Adrenal gland (tissue), 12 donors: ENCODE measurements around the gene DOCK10. TPM values are rescaled to one million over a fixed set of nuclear protein-coding genes. Genes with fewer than 3 reads are reported as not detected.

Experiments used
- DNase-seq, 7 donors: peaks; one replicate each; pipeline ENCODE4 v3.0.0-alpha.2; 2019 to 2020
- H3K27ac ChIP-seq, 5 donors: fragments of 200-600 bp; sonication (generic) in 4 of 5; 1 replicate in 3 of 5; 2 replicates in 2 of 5; pipeline versions ENCODE4 v1.5.1 to v1.8.0; 2016 to 2020; ENCODE audit warnings: mild to moderate bottlenecking in 1 of 5
- H3K27me3 ChIP-seq: fragments of 200-600 bp; 2 replicates; pipeline ENCODE4 v1.8.0; 2021
- H3K36me3 ChIP-seq, 2 donors: fragments of 200-600 bp; replicated peaks in 1 of 2; 1 replicate in 1 of 2; 2 replicates in 1 of 2; pipeline versions ENCODE4 v1.5.1 to v1.8.0; 2018 to 2022
- H3K4me1 ChIP-seq, 2 donors: fragments of 200-600 bp; replicated peaks in 1 of 2; 1 replicate in 1 of 2; 2 replicates in 1 of 2; pipeline versions ENCODE4 v1.5.1 to v1.8.0; 2018 to 2021
- H3K4me3 ChIP-seq, 4 donors: fragments of 200-600 bp; sonication (generic) in 3 of 4; one replicate each; pipeline ENCODE4 v1.5.1; 2016 to 2018
- H3K9me3 ChIP-seq, 3 donors: fragments of 200-600 bp; sonication (generic) in 1 of 3; replicated peaks in 1 of 3; 1 replicate in 2 of 3; 2 replicates in 1 of 3; pipeline versions ENCODE4 v1.5.1 to v1.8.0; 2016 to 2021
- CTCF ChIP-seq, 6 experiments: fragments of 450-650 bp in 4 of 6; fragments of 200-600 bp in 2 of 6; sonication (generic) in 1 of 6; IDR thresholded peaks; 1 replicate in 5 of 6; 2 replicates in 1 of 6; pipeline versions ENCODE4 v1.5.1 to v1.8.0; 2016 to 2021; ENCODE audit warnings: antibody characterized with exemption in 6 of 6, mild to moderate bottlenecking in 2 of 6, moderate library complexity in 1 of 6
- POLR2A ChIP-seq, 2 donors: fragments of 450-650 bp; IDR thresholded peaks; one replicate each; pipeline ENCODE4 v1.6.1; 2017; ENCODE audit warnings: antibody characterized with exemption in 2 of 2, mild to moderate bottlenecking in 2 of 2, moderate library complexity in 1 of 2
- WGBS, 4 donors: extraction: QIAGEN DNeasy Blood & Tissue Kit in 2 of 4; methylation state at CpG; one replicate each; pipeline versions ENCODE4 v1.1.5 to v1.1.7; 2013 to 2017; 5-methylcytosine and 5-hydroxymethylcytosine counted together
- intact Hi-C, 2 donors: fragments of 100-400 bp; cut with DNase I; formaldehyde crosslinking; loops; one replicate each; pipeline versions ENCODE4 v1.14.1 to v1.15.0; 2022 to 2023
- polyA plus RNA-seq, 3 donors: library from polyadenylated mRNA; stranded (reverse); fragments of 200-250 nt in 2 of 3; fragments of 350-450 nt in 1 of 3; fragmentation: Illumina TruSeq in 1 of 3; extraction: RNeasy Lipid Tissue Mini Kit (QIAGEN cat#74804) in 1 of 3; gene quantifications; one replicate each; pipeline ENCODE4 v1.2.3, GENCODE V29; 2013 to 2014
- total RNA-seq, 9 donors: library from RNA; depleted of rRNA in 4 of 9; stranded (reverse); fragments of >200 nt in 4 of 9; fragments of 120-200 nt in 1 of 9; fragmentation: NEBNext Ultra II Directional in 1 of 9; extraction: Animal tissue kit (Norgen Biotek cat#: 25700) in 1 of 9; gene quantifications; one replicate each; pipeline versions ENCODE4 v1.1.0 to v1.2.4, GENCODE V29; 2013 to 2023
- donor health status: healthy with polysubstance abuse.
- donor health status: Bipolar disorder and iron deficiency.
- donor health status: DM: yes; HTN: yes; CAD: no.
- donor health status: DM: no; HTN: no; CAD: no.
- donor health status: DM: no; HTN: no; CAD: no.
- donor health status: DM: yes; HTN: yes; CAD: no.

The DOCK10 gene
- total and polyA plus RNA-seq, 12 donors: 6.2 to 40.8 (median 20.0) TPM

- WGBS, 4 donors: 83 to 86% (median 85%) methylated on average over 6 of the region's 6 CpGs
- H3K9me3 ChIP-seq: no peaks in the 10 kb centered on the region
- peak in 1 of 6 experiments; percentile 4 for TF ChIP-seq CTCF (IDR thresholded peaks at IDR 0.05)
- no peak for TF ChIP-seq POLR2A (IDR thresholded peaks at IDR 0.05)
- H3K27ac ChIP-seq: no peak overlapping the region
- no peak overlapping the region for H3K4me3 ChIP-seq
- H3K4me1 ChIP-seq: no peaks in the 10 kb centered on the region
- intact Hi-C loops: no loop called here
- no peaks in the 10 kb centered on the region for H3K27me3 ChIP-seq
- DNase-seq: no peak
- H3K36me3 ChIP-seq: peaks cover 0 to 6% of the 10 kb centered on the region in 2 donors
These were observed 193.0 kb downstream of the DOCK10 start for GRCh38 chr2:224849264-224849663.

GRCh38 chr2:224847961-224848850, 194.1 kb downstream of the DOCK10 start:
- no peaks in the 10 kb centered on the region for H3K9me3 ChIP-seq
- no peak overlapping the region for H3K4me3 ChIP-seq
- H3K27ac ChIP-seq: no peak overlapping the region
- H3K4me1 ChIP-seq: no peaks in the 10 kb centered on the region
- peak; percentile 29 to 77 (median 56) for DNase-seq
- no peaks in the 10 kb centered on the region for H3K27me3 ChIP-seq
- H3K36me3 ChIP-seq: peaks cover 0 to 6% of the 10 kb centered on the region in 2 donors
- 76 to 84% (median 78%) methylated on average over 7 of the region's 7 CpGs for WGBS, 4 donors
- intact Hi-C loops: no loop called here
- TF ChIP-seq CTCF (IDR thresholded peaks at IDR 0.05) (no peak), POLR2A (IDR thresholded peaks at IDR 0.05) (no peak)

GRCh38 chr2:224847381-224847780, 194.9 kb downstream of the DOCK10 start:
- intact Hi-C loops: no loop called here
- WGBS, 4 donors: 91 to 93% (median 92%) methylated on average over 2 of the region's 2 CpGs

GRCh38 chr2:224846686-224847085, 195.6 kb downstream of the DOCK10 start:
- DNase-seq: no peak
- WGBS, 4 donors: 54 to 81% (median 68%) methylated on average over 5 of the region's 5 CpGs
- no peaks in the 10 kb centered on the region for H3K27me3 ChIP-seq
- intact Hi-C loops: no loop called here
- H3K27ac ChIP-seq: no peak overlapping the region
- no peaks in the 10 kb centered on the region for H3K9me3 ChIP-seq
- H3K4me1 ChIP-seq: no peaks in the 10 kb centered on the region
- H3K36me3 ChIP-seq: peaks cover 0 to 6% of the 10 kb centered on the region in 2 donors
- H3K4me3 ChIP-seq: no peak overlapping the region
- TF ChIP-seq CTCF (IDR thresholded peaks at IDR 0.05) (no peak), POLR2A (IDR thresholded peaks at IDR 0.05) (no peak)

More at GRCh38 chr2:224847381-224847780, 194.9 kb downstream of the DOCK10 start:
- no peak for TF ChIP-seq POLR2A (IDR thresholded peaks at IDR 0.05)
- no peak for TF ChIP-seq CTCF (IDR thresholded peaks at IDR 0.05)
- Histone ChIP-seq H3K4me3 (no peak overlapping the region), H3K4me1 (no peaks in the 10 kb centered on the region), H3K27me3 (no peaks in the 10 kb centered on the region), H3K9me3 (no peaks in the 10 kb centered on the region), H3K27ac (no peak overlapping the region), H3K36me3 (peaks cover 0 to 6% of the 10 kb centered on the region in 2 donors)
- no peak for DNase-seq
